CD14-positive monocyte (primary cell): ENCODE measurements around the gene PSMD14. TPM values are rescaled to one million over a fixed set of nuclear protein-coding genes. Genes with fewer than 3 reads are reported as not detected.

Experiments used
- DNase-seq, 3 donors: peaks; one replicate each; pipeline ENCODE4 v3.0.0-alpha.2; 2011 to 2022
- H2AFZ ChIP-seq: 2 replicates; pipeline ENCODE4 v1.6.0; 2012; ENCODE audit warnings: mild to moderate bottlenecking, low read depth, low read length, inconsistent platforms; ENCODE audit not compliant: insufficient read depth, poor library complexity, severe bottlenecking
- H3K27ac ChIP-seq, 2 donors: 1 replicate in 1 of 2; 2 replicates in 1 of 2; pipeline ENCODE4 v1.5.1; 2012 to 2013; ENCODE audit warnings: low read length in 2 of 2, control low read depth in 1 of 2, inconsistent platforms in 1 of 2, low read depth in 1 of 2, mild to moderate bottlenecking in 1 of 2
- H3K27me3 ChIP-seq, 2 donors: one replicate each; pipeline versions ENCODE4 v1.6.0 to v1.6.1; 2011 to 2013; ENCODE audit warnings: low read length in 2 of 2; ENCODE audit not compliant: control insufficient read depth in 2 of 2, insufficient read depth in 2 of 2
- H3K36me3 ChIP-seq, 2 donors: replicated peaks in 1 of 2; 1 replicate in 1 of 2; 2 replicates in 1 of 2; pipeline versions ENCODE4 v1.5.1 to v1.6.1; 2012 to 2013; ENCODE audit warnings: low read length in 2 of 2, control low read depth in 1 of 2, inconsistent platforms in 1 of 2, mild to moderate bottlenecking in 1 of 2; ENCODE audit not compliant: insufficient read depth in 2 of 2, control insufficient read depth in 1 of 2
- H3K4me1 ChIP-seq, 2 donors: 1 replicate in 1 of 2; 2 replicates in 1 of 2; pipeline versions ENCODE4 v1.5.1 to v1.6.1; 2012 to 2013; ENCODE audit warnings: low read length in 2 of 2, control low read depth in 1 of 2, inconsistent platforms in 1 of 2, mild to moderate bottlenecking in 1 of 2, moderate library complexity in 1 of 2; ENCODE audit not compliant: insufficient read depth in 2 of 2, control insufficient read depth in 1 of 2
- H3K4me2 ChIP-seq: replicated peaks from 2 replicates; pipeline ENCODE3; 2012; ENCODE audit warnings: low read length, moderate library complexity, mild to moderate bottlenecking; ENCODE audit not compliant: poor library complexity, severe bottlenecking; ENCODE audit errors: extremely low read depth
- H3K4me3 ChIP-seq, 3 experiments: fragments of 200-600 bp in 1 of 3; sonication (generic) in 1 of 3; replicated peaks in 1 of 3; 1 replicate in 2 of 3; 2 replicates in 1 of 3; pipeline ENCODE4 v1.5.1; 2011 to 2013; ENCODE audit warnings: low read length in 3 of 3, mild to moderate bottlenecking in 3 of 3, control low read depth in 2 of 3, low read depth in 2 of 3, inconsistent platforms in 1 of 3, moderate library complexity in 1 of 3
- H3K79me2 ChIP-seq: 2 replicates; pipeline ENCODE4 v1.6.0; 2012; ENCODE audit warnings: mild to moderate bottlenecking, control low read depth, inconsistent platforms, low read length, moderate library complexity; ENCODE audit not compliant: insufficient read depth
- H3K9ac ChIP-seq: 2 replicates; pipeline ENCODE4 v1.6.0; 2017; ENCODE audit warnings: low read length, mild to moderate bottlenecking; ENCODE audit not compliant: insufficient read depth, poor library complexity, severe bottlenecking
- H3K9me3 ChIP-seq, 2 donors: replicated peaks in 1 of 2; 1 replicate in 1 of 2; 2 replicates in 1 of 2; pipeline versions ENCODE4 v1.5.1 to v1.6.1; 2012 to 2013; ENCODE audit warnings: low read length in 2 of 2, control low read depth in 1 of 2; ENCODE audit not compliant: control insufficient read depth in 1 of 2, insufficient read depth in 1 of 2
- H4K20me1 ChIP-seq: 2 replicates; pipeline ENCODE4 v1.6.0; 2012; ENCODE audit warnings: mild to moderate bottlenecking, low read length, control low read depth, moderate library complexity; ENCODE audit not compliant: insufficient read depth
- H3K27ac Mint-ChIP-seq, 7 donors: one replicate each; pipeline ENCODE4 v1.8.0; 2020; ENCODE audit warnings: mild to moderate bottlenecking in 7 of 7, mixed read lengths in 7 of 7, moderate library complexity in 6 of 7, inconsistent platforms in 2 of 7
- H3K27me3 Mint-ChIP-seq, 3 donors: one replicate each; pipeline ENCODE4 v1.8.0; 2021 to 2022; ENCODE audit warnings: low read depth in 3 of 3, mild to moderate bottlenecking in 3 of 3, mixed read lengths in 3 of 3, moderate library complexity in 3 of 3, inconsistent platforms in 1 of 3
- H3K36me3 Mint-ChIP-seq, 2 donors: one replicate each; pipeline ENCODE4 v1.8.0; 2020; ENCODE audit warnings: mixed read lengths in 2 of 2, inconsistent platforms in 1 of 2, mild to moderate bottlenecking in 1 of 2
- H3K4me1 Mint-ChIP-seq: one replicate; pipeline ENCODE4 v1.8.0; 2020; ENCODE audit warnings: mild to moderate bottlenecking, mixed read lengths
- H3K4me3 Mint-ChIP-seq, 2 donors: one replicate each; pipeline ENCODE4 v1.8.0; 2020; ENCODE audit warnings: mild to moderate bottlenecking in 2 of 2, mixed read lengths in 2 of 2, moderate library complexity in 1 of 2
- H3K9me3 Mint-ChIP-seq, 7 donors: one replicate each; pipeline ENCODE4 v1.8.0; 2020 to 2022; ENCODE audit warnings: mixed read lengths in 7 of 7, mild to moderate bottlenecking in 6 of 7, moderate library complexity in 6 of 7, inconsistent platforms in 2 of 7
- CTCF ChIP-seq: fragments of 200-600 bp; IDR thresholded peaks from one replicate; pipeline ENCODE4 v1.8.0; 2022; ENCODE audit warnings: antibody characterized with exemption, mild to moderate bottlenecking
- WGBS: methylation state at CpG from one replicate; pipeline ENCODE4 v1.1.5; 2013; ENCODE audit warnings: missing lambda C conversion rate; ENCODE audit not compliant: insufficient coverage; 5-methylcytosine and 5-hydroxymethylcytosine counted together
- intact Hi-C, 2 donors: fragments of 100-400 bp; cut with micrococcal nuclease; formaldehyde crosslinking; loops; one replicate each; pipeline versions ENCODE4 v1.15.0 to v1.15.1; 2023
- polyA plus RNA-seq, 3 donors: library from polyadenylated mRNA; depleted of rRNA in 1 of 3; unstranded in 2 of 3; stranded (reverse) in 1 of 3; fragments of 300-500 nt in 2 of 3; fragments of >200 nt in 1 of 3; fragmentation: Illumina TruSeq in 2 of 3; gene quantifications; 1 replicate in 2 of 3; 2 replicates in 1 of 3; pipeline ENCODE4 v1.2.3, GENCODE V29; 2012 to 2021

Gene PSMD14
- polyA plus RNA-seq, 3 donors = 8.7 to 37.8 (median 29.3) TPM

DNA sequence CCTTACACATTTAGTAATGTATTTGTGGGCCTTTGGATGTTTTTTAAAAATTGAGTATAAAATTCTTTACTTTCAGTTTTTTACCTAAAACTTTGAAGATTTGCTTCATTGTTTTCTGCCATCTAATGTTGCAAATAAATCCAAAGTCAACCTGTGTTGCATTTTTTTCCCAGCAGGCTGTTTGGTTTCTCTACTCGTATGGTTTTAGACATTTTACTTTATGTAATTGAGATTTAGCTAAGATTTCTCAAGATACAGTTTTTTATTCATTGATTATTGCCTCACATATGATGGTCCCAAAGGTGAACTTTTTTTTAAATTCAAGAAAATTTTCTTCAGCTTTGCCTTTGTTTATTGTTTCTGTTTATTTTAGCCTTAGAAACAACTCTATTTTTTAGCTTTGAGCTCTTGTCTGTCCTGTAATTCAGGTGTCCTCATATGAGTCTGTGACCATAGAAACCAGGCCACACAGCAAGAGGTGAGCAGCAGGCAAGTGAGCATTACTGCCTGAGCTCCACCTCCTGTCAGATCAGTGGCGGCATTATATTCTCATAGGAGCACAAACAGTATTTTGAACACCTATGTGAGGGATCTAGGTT is 54.4 kb downstream of the PSMD14 start:
- no peak for TF ChIP-seq CTCF
- intact Hi-C loops = no loop called here
- H3K27me3 Mint-ChIP-seq = no peaks in the 10 kb centered on the region
- no peak overlapping the region for H3K27ac Mint-ChIP-seq
- Histone ChIP-seq H3K4me3 (no peak overlapping the region), H4K20me1 (no peaks in the 10 kb centered on the region), H3K36me3 (peaks cover 1 to 52% of the 10 kb centered on the region in 2 donors), H3K4me1 (no peaks in the 10 kb centered on the region), H3K27ac (no peak overlapping the region), H3K9ac (no peak overlapping the region), H3K4me2 (no peak overlapping the region), H3K9me3 (peaks cover 37% of the 10 kb centered on the region in 2 donors), H3K27me3 (no peaks in the 10 kb centered on the region), H2AFZ (no peak overlapping the region), H3K79me2 (peaks cover 13% of the 10 kb centered on the region)
- H3K9me3 Mint-ChIP-seq = peaks cover 8 to 45% (median 21%) of the 10 kb centered on the region in 7 donors
- no CpG with 5 or more reads among the region's 2 CpGs for WGBS
- DNase-seq = no peak
- no peak overlapping the region for H3K4me3 Mint-ChIP-seq
- peaks cover 21 to 45% of the 10 kb centered on the region in 2 donors for H3K36me3 Mint-ChIP-seq
- peaks cover 12% of the 10 kb centered on the region for H3K4me1 Mint-ChIP-seq

DNA sequence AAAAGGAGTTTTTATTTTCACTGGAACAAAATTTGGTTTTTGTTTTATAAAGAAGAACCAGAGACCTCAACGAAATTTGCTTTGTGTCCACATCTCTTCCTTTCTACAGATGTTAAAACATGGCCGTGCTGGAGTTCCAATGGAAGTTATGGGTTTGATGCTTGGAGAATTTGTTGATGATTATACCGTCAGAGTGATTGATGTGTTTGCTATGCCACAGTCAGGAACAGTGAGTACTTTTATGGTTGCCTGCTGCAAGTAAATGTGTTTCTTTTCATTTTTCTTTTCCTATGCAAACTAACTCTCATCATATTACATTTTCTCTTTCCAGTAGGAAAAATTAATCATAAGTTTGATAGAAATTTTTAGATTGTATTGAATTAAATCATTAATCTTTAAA is 59.5 kb downstream of the PSMD14 start:
- Mint-ChIP-seq H3K27me3 (no peaks in the 10 kb centered on the region), H3K27ac (no peak overlapping the region)
- no CpG with 5 or more reads among the region's 3 CpGs for WGBS

More for the DNA sequence above, 59.5 kb downstream of the PSMD14 start:
- no peak overlapping the region for H2AFZ ChIP-seq
- peaks cover 31 to 68% of the 10 kb centered on the region in 2 donors for H3K36me3 ChIP-seq
- no peak for TF ChIP-seq CTCF
- no peaks in the 10 kb centered on the region for H3K4me1 ChIP-seq
- H3K27ac ChIP-seq = no peak overlapping the region
- no peaks in the 10 kb centered on the region for H4K20me1 ChIP-seq
- no peak for DNase-seq
- intact Hi-C loops = no loop called here
- peaks cover 6 to 15% of the 10 kb centered on the region in 2 donors for H3K9me3 ChIP-seq
- no peak overlapping the region for H3K9ac ChIP-seq
- peaks cover 4% of the 10 kb centered on the region for H3K79me2 ChIP-seq
- peaks cover 39 to 48% of the 10 kb centered on the region in 2 donors for H3K36me3 Mint-ChIP-seq
- H3K4me2 ChIP-seq = no peak overlapping the region
- H3K4me1 Mint-ChIP-seq = peaks cover 12% of the 10 kb centered on the region
- H3K4me3 ChIP-seq = no peak overlapping the region
- no peaks in the 10 kb centered on the region for H3K27me3 ChIP-seq
- no peak overlapping the region for H3K4me3 Mint-ChIP-seq
- H3K9me3 Mint-ChIP-seq = peaks cover 0 to 11% (median 6%) of the 10 kb centered on the region in 7 donors
